Caco-2 (cell line): Measurements from ENCODE around the gene TBCK. TPM values are rescaled to one million over a fixed set of nuclear protein-coding genes. Genes with fewer than 3 reads are reported as not detected.

Experiments used
- BruUV-seq: library from RNA; stranded (reverse); fragments of 400-500 nt; replicated peaks from 2 replicates; lab custom pipeline; 2021; lab: Mats Ljungman, UMichigan
- CTCF ChIA-PET: fragments of 300-600 bp; sonication (Branson Sonifier 250); formaldehyde crosslinking; loops from one replicate; lab custom pipeline; 2022; ENCODE audit warnings: antibody characterized with exemption; lab: Charles Lee
- POLR2A ChIA-PET: fragments of 300-600 bp; sonication (Branson Sonifier 250); formaldehyde crosslinking; loops from one replicate; lab custom pipeline; 2022; ENCODE audit warnings: antibody characterized with exemption; lab: Charles Lee
- DNase-seq, 2 experiments: peaks; one replicate each; pipeline versions ENCODE4 v3.0.0 to v3.0.0-alpha.2; 2020 to 2022
- H3K27me3 ChIP-seq: replicated peaks from 2 replicates; pipeline ENCODE4 v1.6.0; 2011; ENCODE audit warnings: low read length; ENCODE audit not compliant: control insufficient read depth, insufficient read depth
- H3K36me3 ChIP-seq: 2 replicates; pipeline ENCODE4 v1.5.1; 2011; ENCODE audit warnings: low read length; ENCODE audit not compliant: control insufficient read depth, insufficient read depth
- H3K4me1 ChIP-seq: fragments of 250-450 bp; sonication (Bioruptor Pico); 2 replicates; pipeline ENCODE4 v1.5.1; 2020; ENCODE audit warnings: mild to moderate bottlenecking
- H3K4me3 ChIP-seq: 2 replicates; pipeline ENCODE4 v1.5.1; 2011; ENCODE audit warnings: low read depth, mild to moderate bottlenecking, control low read depth, low read length
- H3K9me3 ChIP-seq: fragments of 250-450 bp; sonication (Bioruptor Pico); 2 replicates; pipeline ENCODE4 v1.5.1; 2020; ENCODE audit warnings: mild to moderate bottlenecking, moderate library complexity
- H3K27ac Mint-ChIP-seq: one replicate; pipeline ENCODE4 v1.8.0; 2022; ENCODE audit warnings: mixed read lengths; ENCODE audit not compliant: unreplicated experiment
- H3K27me3 Mint-ChIP-seq: one replicate; pipeline ENCODE4 v1.8.0; 2022; ENCODE audit warnings: mixed read lengths; ENCODE audit not compliant: insufficient read depth, unreplicated experiment
- H3K36me3 Mint-ChIP-seq: one replicate; pipeline ENCODE4 v1.8.0; 2022; ENCODE audit warnings: mild to moderate bottlenecking, mixed read lengths; ENCODE audit not compliant: insufficient read depth, unreplicated experiment
- H3K4me1 Mint-ChIP-seq: one replicate; pipeline ENCODE4 v1.8.0; 2022; ENCODE audit warnings: low read depth, mixed read lengths; ENCODE audit not compliant: unreplicated experiment
- H3K4me3 Mint-ChIP-seq: one replicate; pipeline ENCODE4 v1.8.0; 2022; ENCODE audit warnings: mild to moderate bottlenecking, moderate library complexity, mixed read lengths; ENCODE audit not compliant: unreplicated experiment
- H3K9me3 Mint-ChIP-seq: one replicate; pipeline ENCODE4 v1.8.0; 2022; ENCODE audit warnings: mixed read lengths; ENCODE audit not compliant: unreplicated experiment
- intact Hi-C: fragments of 100-400 bp; cut with micrococcal nuclease; formaldehyde crosslinking; loops from one replicate; pipeline ENCODE4 v1.10.0; 2022; ENCODE audit not compliant: unreplicated experiment
- total RNA-seq: library from RNA; stranded (reverse); gene quantifications from 2 replicates; pipeline ENCODE4 v1.2.3, GENCODE V29; 2022
- TF ChIP-seq, protein P1 (sequence below), 2 experiments: fragments of 200-600 bp in 1 of 2; IDR thresholded peaks; 1 replicate in 1 of 2; 2 replicates in 1 of 2; pipeline versions ENCODE4 v1.5.1 to v1.8.0; 2011 to 2022; ENCODE audit warnings: antibody characterized with exemption in 1 of 2, control low read depth in 1 of 2, inconsistent platforms in 1 of 2, low read depth in 1 of 2, low read length in 1 of 2, mild to moderate bottlenecking in 1 of 2, moderate library complexity in 1 of 2; ENCODE audit not compliant: insufficient read depth in 1 of 2, severe bottlenecking in 1 of 2, unreplicated experiment in 1 of 2

The TBCK gene
- total RNA-seq, 1 experiment from 2014 or later = 51.1 TPM

- ChIA-PET CTCF (no interaction called here), POLR2A (no interaction called here)
- Mint-ChIP-seq H3K4me1 (no peaks in the 10 kb centered on the region), H3K4me3 (no peak overlapping the region), H3K27ac (no peak overlapping the region), H3K9me3 (peaks cover 40% of the 10 kb centered on the region), H3K36me3 (peaks cover 10% of the 10 kb centered on the region), H3K27me3 (no peaks in the 10 kb centered on the region)
- Histone ChIP-seq H3K4me3 (no peak overlapping the region), H3K27me3 (no peaks in the 10 kb centered on the region), H3K36me3 (peaks cover 5% of the 10 kb centered on the region), H3K9me3 (peaks cover 6% of the 10 kb centered on the region; the same call in 1 of the 2 replicates), H3K4me1 (no peaks in the 10 kb centered on the region)
- no peak for DNase-seq
- no TSS peak for BruUV-seq
- intact Hi-C loops = no loop called here
- TF ChIP-seq, protein P1, sequence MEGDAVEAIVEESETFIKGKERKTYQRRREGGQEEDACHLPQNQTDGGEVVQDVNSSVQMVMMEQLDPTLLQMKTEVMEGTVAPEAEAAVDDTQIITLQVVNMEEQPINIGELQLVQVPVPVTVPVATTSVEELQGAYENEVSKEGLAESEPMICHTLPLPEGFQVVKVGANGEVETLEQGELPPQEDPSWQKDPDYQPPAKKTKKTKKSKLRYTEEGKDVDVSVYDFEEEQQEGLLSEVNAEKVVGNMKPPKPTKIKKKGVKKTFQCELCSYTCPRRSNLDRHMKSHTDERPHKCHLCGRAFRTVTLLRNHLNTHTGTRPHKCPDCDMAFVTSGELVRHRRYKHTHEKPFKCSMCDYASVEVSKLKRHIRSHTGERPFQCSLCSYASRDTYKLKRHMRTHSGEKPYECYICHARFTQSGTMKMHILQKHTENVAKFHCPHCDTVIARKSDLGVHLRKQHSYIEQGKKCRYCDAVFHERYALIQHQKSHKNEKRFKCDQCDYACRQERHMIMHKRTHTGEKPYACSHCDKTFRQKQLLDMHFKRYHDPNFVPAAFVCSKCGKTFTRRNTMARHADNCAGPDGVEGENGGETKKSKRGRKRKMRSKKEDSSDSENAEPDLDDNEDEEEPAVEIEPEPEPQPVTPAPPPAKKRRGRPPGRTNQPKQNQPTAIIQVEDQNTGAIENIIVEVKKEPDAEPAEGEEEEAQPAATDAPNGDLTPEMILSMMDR (IDR thresholded peaks at IDR 0.05; ENCODE audit: insufficient read depth in 1 of 2, low read depth in 1 of 2, low read length in 1 of 2, severe bottlenecking in 1 of 2, unreplicated experiment in 1 of 2) = no peak
Observed at GRCh38 chr4:106165351-106166010, 150.5 kb downstream of the TBCK start.

GRCh38 chr4:106162278-106162677 lies 153.7 kb downstream of the TBCK start:
- Histone ChIP-seq H3K4me1 (no peaks in the 10 kb centered on the region), H3K4me3 (no peak overlapping the region), H3K36me3 (peaks cover 2% of the 10 kb centered on the region), H3K27me3 (no peaks in the 10 kb centered on the region), H3K9me3 (peaks cover 6% of the 10 kb centered on the region; the same call in 1 of the 2 replicates)
- Mint-ChIP-seq H3K9me3 (peaks cover 31% of the 10 kb centered on the region), H3K4me3 (no peak overlapping the region), H3K36me3 (peaks cover 10% of the 10 kb centered on the region), H3K27ac (no peak overlapping the region), H3K27me3 (no peaks in the 10 kb centered on the region), H3K4me1 (no peaks in the 10 kb centered on the region)
- BruUV-seq = no TSS peak
- DNase-seq = no peak
- intact Hi-C loops = no loop called here
- TF ChIP-seq, protein P1 (IDR thresholded peaks at IDR 0.05; ENCODE audit: insufficient read depth in 1 of 2, low read depth in 1 of 2, low read length in 1 of 2, severe bottlenecking in 1 of 2, unreplicated experiment in 1 of 2) = no peak
- CTCF ChIA-PET = no interaction called here
- POLR2A ChIA-PET = no interaction called here

- intact Hi-C loops = no loop called here
- BruUV-seq = no TSS peak
- ChIA-PET CTCF (no interaction called here), POLR2A (no interaction called here)
- no peaks in the 10 kb centered on the region for H3K27me3 Mint-ChIP-seq
- TF ChIP-seq, protein P1 (IDR thresholded peaks at IDR 0.05; ENCODE audit: insufficient read depth in 1 of 2, low read depth in 1 of 2, low read length in 1 of 2, severe bottlenecking in 1 of 2, unreplicated experiment in 1 of 2) = no peak
- Histone ChIP-seq H3K4me3 (no peak overlapping the region), H3K4me1 (no peaks in the 10 kb centered on the region), H3K27me3 (no peaks in the 10 kb centered on the region), H3K9me3 (peaks cover 6% of the 10 kb centered on the region; the same call in 1 of the 2 replicates), H3K36me3 (peaks cover 2% of the 10 kb centered on the region)
- no peak for DNase-seq
- H3K27ac Mint-ChIP-seq = no peak overlapping the region
- H3K4me1 Mint-ChIP-seq = no peaks in the 10 kb centered on the region
- H3K9me3 Mint-ChIP-seq = peaks cover 31% of the 10 kb centered on the region
- peaks cover 20% of the 10 kb centered on the region for H3K36me3 Mint-ChIP-seq
- no peak overlapping the region for H3K4me3 Mint-ChIP-seq
Observed at GRCh38 chr4:106160560-106160959, 155.4 kb downstream of the TBCK start.
